Activated CD4-positive, alpha-beta T cell treated with anti-CD3 and anti-CD28 coated beads for 36 hours (primary cell): ENCODE measurements around the gene EXOC3L2. TPM values are rescaled to one million over a fixed set of nuclear protein-coding genes. Genes with fewer than 3 reads are reported as not detected.
"Not testable (repeated sequence)": the region's sequence is repeated elsewhere in the genome, so short reads cannot be mapped to it uniquely, and the experiment has no call there.

Experiments
- ATAC-seq: fragments of 200-7000 bp; cut with Tn5 transposase; one replicate; pipeline ENCODE4 v1.10.0; 2021; ENCODE audit warnings: mild to moderate bottlenecking, moderate library complexity
- CTCF ChIA-PET: fragments of 350-600 bp; sonication (Branson Sonifier 250); formaldehyde crosslinking; loops from one replicate; lab custom pipeline; 2021; ENCODE audit warnings: antibody characterized with exemption; lab: Charles Lee
- POLR2A ChIA-PET: fragments of 350-600 bp; sonication (Branson Sonifier 250); formaldehyde crosslinking; loops from one replicate; lab custom pipeline; 2021; ENCODE audit warnings: antibody characterized with exemption, inconsistent platforms; lab: Charles Lee
- DNase-seq: peaks from one replicate; pipeline ENCODE4 v3.0.0-alpha.2; 2020
- H3K27ac Mint-ChIP-seq: one replicate; pipeline ENCODE4 v1.8.0; 2021; ENCODE audit warnings: mixed read lengths
- H3K27me3 Mint-ChIP-seq: one replicate; pipeline ENCODE4 v1.8.0; 2021; ENCODE audit warnings: mixed read lengths
- H3K36me3 Mint-ChIP-seq: one replicate; pipeline ENCODE4 v1.8.0; 2021; ENCODE audit warnings: low read depth, mixed read lengths
- H3K4me1 Mint-ChIP-seq: one replicate; pipeline ENCODE4 v1.8.0; 2021; ENCODE audit warnings: mixed read lengths
- H3K4me3 Mint-ChIP-seq: one replicate; pipeline ENCODE4 v1.8.0; 2021; ENCODE audit warnings: mild to moderate bottlenecking, moderate library complexity, mixed read lengths
- H3K9me3 Mint-ChIP-seq: one replicate; pipeline ENCODE4 v1.8.0; 2021; ENCODE audit warnings: low read depth, mixed read lengths
- intact Hi-C, 2 experiments: fragments of 100-400 bp; cut with DNase I in 1 of 2; cut with micrococcal nuclease in 1 of 2; formaldehyde crosslinking; loops; one replicate each; pipeline versions ENCODE4 v1.14.2 to v1.15.1; 2022 to 2024; cut with DNase I, micrococcal nuclease
- total RNA-seq, 2 experiments: library from RNA; stranded (reverse); gene quantifications; one replicate each; pipeline ENCODE4 v1.2.3, GENCODE V29; 2021

The EXOC3L2 gene
- total RNA-seq, 2 experiments from 2014 or later = not detected

DNA sequence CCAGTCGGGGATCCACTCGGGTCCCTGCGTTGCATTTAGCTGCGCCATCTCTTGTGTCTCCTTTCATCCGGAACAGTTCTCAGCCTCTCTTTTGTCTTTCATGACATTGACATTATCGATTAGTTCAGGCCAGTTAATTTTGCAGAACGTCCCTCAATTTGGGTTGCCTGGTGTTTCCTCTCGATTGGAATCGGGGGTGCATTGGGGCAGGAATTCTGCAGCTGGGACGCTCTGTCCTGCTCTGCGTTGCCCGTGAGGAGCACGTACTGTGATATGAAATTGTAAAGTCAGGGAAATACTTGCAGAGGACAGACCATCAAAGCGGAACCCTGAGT lies 28.3 kb upstream of the EXOC3L2 start:
- intact Hi-C loops = no loop called here

DNA sequence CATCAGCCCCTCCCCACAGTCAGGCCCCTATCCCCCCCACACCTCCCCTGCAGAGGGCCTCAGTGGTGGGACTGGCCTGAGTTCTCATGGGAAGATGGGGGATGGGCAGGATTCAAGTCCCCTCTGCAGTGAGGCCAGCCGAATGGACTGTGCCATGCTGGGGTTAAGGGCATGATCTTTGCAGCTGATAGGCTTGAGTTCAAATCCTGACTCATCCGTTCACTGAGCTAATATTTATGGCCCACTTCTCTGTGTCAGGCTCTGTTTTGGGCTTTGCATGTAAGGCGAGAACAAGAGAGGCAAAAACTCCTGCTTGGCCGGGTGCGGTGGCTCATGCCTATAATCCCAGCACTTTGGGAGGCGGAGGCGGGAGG lies 26.5 kb upstream of the EXOC3L2 start:
- DNase-seq (no peak), ATAC-seq (no peak)
- CTCF ChIA-PET = interaction anchor here (0.5 to 0.7 kb wide), 2 partner anchors 84 to 175 kb away, joined by 3 read pairs; no protein-coding TSS in a partner anchor
- Mint-ChIP-seq H3K4me1 (no peaks in the 10 kb centered on the region), H3K27ac (no peak overlapping the region), H3K4me3 (no peak overlapping the region), H3K36me3 (peaks cover 8% of the 10 kb centered on the region), H3K27me3 (no peaks in the 10 kb centered on the region), H3K9me3 (no peaks in the 10 kb centered on the region)
- intact Hi-C loops = no loop called here
- POLR2A ChIA-PET = no interaction called here

More for the DNA sequence above, 28.3 kb upstream of the EXOC3L2 start:
- Mint-ChIP-seq H3K4me3 (no peak overlapping the region), H3K27ac (no peak overlapping the region), H3K9me3 (no peaks in the 10 kb centered on the region), H3K36me3 (peaks cover 14% of the 10 kb centered on the region), H3K27me3 (no peaks in the 10 kb centered on the region), H3K4me1 (no peaks in the 10 kb centered on the region)
- CTCF ChIA-PET = no interaction called here
- POLR2A ChIA-PET = no interaction called here
- no peak for DNase-seq
- ATAC-seq = no peak

DNA sequence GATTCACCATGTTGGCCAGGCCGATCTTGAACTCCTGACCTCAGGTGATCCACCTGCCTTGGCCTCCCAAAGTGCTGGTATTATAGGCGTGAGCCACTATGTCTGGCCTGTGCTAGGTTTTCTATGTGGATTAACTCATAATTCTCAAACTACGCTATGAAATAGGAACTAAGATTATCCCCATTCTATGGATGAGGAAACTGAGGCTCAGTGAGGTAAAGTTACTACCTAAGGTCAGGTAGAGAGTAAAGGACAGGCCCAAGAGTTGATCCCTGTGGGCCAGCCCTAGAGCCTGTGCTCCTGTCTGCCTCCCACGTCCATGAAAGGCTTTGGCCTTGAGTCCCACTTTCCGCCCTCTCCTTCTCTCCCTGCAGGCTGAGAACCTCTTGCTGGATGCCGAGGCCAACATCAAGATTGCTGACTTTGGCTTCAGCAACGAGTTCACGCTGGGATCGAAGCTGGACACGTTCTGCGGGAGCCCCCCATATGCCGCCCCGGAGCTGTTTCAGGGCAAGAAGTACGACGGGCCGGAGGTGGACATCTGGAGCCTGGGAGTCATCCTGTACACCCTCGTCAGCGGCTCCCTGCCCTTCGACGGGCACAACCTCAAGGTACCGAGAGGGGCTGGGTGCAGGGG lies 26.0 kb upstream of the EXOC3L2 start:
- no peaks in the 10 kb centered on the region for H3K27me3 Mint-ChIP-seq
- ChIA-PET POLR2A (interaction anchor here (0.6 kb wide), 1 partner anchor 152 kb away, joined by 4 read pairs; no protein-coding TSS in a partner anchor), CTCF (interaction anchor here (0.5 kb wide), 1 partner anchor 84 kb away, joined by 3 read pairs; no protein-coding TSS in a partner anchor)
- H3K36me3 Mint-ChIP-seq = peaks cover 8% of the 10 kb centered on the region
- no peaks in the 10 kb centered on the region for H3K9me3 Mint-ChIP-seq
- no peak overlapping the region for H3K27ac Mint-ChIP-seq
- ATAC-seq (no peak), DNase-seq (no peak)
- H3K4me3 Mint-ChIP-seq = no peak overlapping the region
- intact Hi-C loops = no loop called here
- no peaks in the 10 kb centered on the region for H3K4me1 Mint-ChIP-seq

DNA sequence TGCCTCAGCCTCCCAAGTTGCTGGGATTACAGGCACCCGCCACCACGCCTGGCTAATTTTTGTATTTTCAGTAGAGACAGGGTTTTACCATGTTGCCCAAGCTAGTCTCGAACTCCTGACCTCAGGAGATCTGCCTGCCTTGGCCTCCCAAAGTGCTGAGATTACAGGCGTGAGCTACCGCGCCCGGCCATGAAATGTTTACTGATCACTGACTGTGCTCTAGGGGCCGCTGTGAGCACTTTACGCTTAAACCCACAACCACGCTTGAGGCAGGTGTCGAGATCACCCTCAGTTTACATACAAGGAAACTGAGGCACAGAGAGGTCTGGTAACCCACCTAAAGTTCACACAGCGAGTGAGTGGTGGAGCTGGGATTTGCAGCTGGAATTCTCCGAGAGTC lies 24.7 kb upstream of the EXOC3L2 start:
- CTCF ChIA-PET = interaction anchor here (0.6 kb wide), 1 partner anchor 118 kb away, joined by 4 read pairs; no protein-coding TSS in a partner anchor
- H3K4me1 Mint-ChIP-seq, H3K27ac Mint-ChIP-seq, POLR2A ChIA-PET, H3K36me3 Mint-ChIP-seq, DNase-seq, H3K9me3 Mint-ChIP-seq, H3K4me3 Mint-ChIP-seq, ATAC-seq, H3K27me3 Mint-ChIP-seq, intact Hi-C loops: not testable (repeated sequence)

DNA sequence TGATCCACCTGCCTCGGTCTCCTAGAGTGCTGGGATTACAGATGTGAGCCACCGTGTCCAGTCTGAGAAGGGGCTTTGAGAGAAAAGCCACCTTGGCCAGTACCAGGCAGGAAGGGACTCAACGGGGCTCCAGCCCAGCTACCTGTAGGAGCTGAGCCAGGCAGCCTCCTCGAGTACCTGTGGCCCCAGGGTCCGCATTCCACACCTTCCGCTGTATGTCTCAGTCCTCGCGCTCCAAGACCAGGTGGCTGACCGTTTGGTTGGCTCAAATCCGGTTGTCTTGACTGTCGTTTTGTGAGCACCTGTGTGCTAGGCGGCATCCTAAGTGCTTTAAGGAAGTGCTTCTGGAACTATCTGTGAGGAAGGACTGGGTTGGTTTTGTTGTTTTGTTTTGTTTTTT lies 22.1 kb upstream of the EXOC3L2 start:
- POLR2A ChIA-PET = no interaction called here
- no peak overlapping the region for H3K27ac Mint-ChIP-seq
- CTCF ChIA-PET = no interaction called here
- no peak overlapping the region for H3K4me3 Mint-ChIP-seq
- H3K4me1 Mint-ChIP-seq = no peaks in the 10 kb centered on the region
- no peak for DNase-seq
- no peak for ATAC-seq
- no peaks in the 10 kb centered on the region for H3K36me3 Mint-ChIP-seq
- intact Hi-C loops = no loop called here
- no peaks in the 10 kb centered on the region for H3K9me3 Mint-ChIP-seq
- H3K27me3 Mint-ChIP-seq = no peaks in the 10 kb centered on the region

DNA sequence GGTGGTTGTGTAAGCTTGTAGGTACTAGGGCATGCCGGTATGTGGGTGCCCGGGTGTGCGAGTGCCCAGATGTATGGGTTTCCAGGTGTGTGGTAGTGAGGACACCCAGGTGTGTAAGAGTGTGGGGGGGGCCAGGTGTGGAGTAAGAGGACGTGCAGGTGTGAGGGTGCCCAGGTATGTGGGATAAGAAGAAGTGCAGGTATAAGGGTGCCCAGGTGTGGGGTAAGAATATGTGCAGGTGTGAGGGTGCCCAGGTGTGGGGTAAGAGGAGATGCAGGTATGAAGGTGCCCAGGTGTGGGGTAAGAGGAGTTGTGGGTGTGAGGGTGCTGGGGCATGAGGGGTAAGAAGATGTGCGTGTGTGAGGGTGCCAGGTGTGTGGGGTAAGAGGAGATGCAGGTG lies 20.2 kb upstream of the EXOC3L2 start:
- intact Hi-C loops = no loop called here
- Mint-ChIP-seq H3K9me3 (no peaks in the 10 kb centered on the region), H3K27ac (no peak overlapping the region), H3K4me3 (no peak overlapping the region), H3K27me3 (no peaks in the 10 kb centered on the region), H3K4me1 (no peaks in the 10 kb centered on the region), H3K36me3 (no peaks in the 10 kb centered on the region)
- ChIA-PET POLR2A (interaction anchor here (0.6 kb wide), 1 partner anchor 247 kb away, joined by 3 read pairs; no protein-coding TSS in a partner anchor), CTCF (no interaction called here)
- DNase-seq (no peak), ATAC-seq (no peak)

DNA sequence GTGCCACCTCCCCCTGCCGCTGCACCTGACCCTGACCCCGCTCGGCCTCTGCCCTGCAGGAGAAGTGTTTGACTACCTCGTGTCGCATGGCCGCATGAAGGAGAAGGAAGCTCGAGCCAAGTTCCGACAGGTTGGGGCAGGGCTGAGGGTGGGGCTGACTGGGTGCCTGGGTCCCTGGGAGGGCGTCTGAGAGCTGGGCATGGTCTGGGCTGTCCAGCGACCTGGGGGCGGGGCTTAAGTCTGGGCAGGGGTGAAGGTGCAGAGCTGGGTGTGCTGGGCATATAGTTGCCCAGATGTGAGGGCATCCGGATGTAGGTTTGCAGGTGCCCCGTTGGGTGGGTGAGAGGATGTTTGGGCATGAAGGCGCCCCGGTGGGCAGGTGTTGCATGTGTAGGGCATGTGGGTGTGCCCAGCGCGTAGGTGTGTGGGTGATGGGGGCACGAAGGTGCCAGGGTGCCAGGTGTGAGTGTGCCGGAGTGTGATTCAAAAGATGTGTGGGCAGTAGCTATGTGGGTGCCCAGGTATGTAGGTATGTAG lies 19.6 kb upstream of the EXOC3L2 start:
- ChIA-PET CTCF (no interaction called here), POLR2A (interaction anchor here (0.6 kb wide), 1 partner anchor 246 kb away, joined by 3 read pairs; no protein-coding TSS in a partner anchor)
- ATAC-seq = no peak
- Mint-ChIP-seq H3K9me3 (no peaks in the 10 kb centered on the region), H3K4me1 (no peaks in the 10 kb centered on the region), H3K27me3 (no peaks in the 10 kb centered on the region), H3K36me3 (no peaks in the 10 kb centered on the region), H3K4me3 (no peak overlapping the region), H3K27ac (no peak overlapping the region)
- intact Hi-C loops = no loop called here
- DNase-seq = no peak

DNA sequence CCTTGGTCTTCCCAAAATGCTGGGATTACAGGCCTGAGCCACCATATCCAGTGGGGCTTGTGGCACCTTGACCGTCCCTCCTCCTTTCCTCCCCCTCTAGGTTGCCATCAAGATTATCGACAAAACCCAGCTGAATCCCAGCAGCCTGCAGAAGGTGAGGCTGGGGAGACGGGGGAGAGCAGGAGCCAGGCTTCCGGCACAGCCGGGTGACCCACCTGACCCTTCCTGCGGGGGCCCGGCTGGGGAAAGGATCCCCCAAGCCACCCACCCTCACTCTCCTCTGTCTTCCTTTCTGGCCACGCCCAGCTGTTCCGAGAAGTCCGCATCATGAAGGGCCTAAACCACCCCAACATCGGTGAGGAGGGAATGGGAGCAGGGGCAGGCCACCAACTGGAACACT lies 17.8 kb upstream of the EXOC3L2 start:
- ATAC-seq (no peak), DNase-seq (no peak)
- CTCF ChIA-PET = no interaction called here
- Mint-ChIP-seq H3K36me3 (peaks cover 3% of the 10 kb centered on the region), H3K27ac (no peak overlapping the region), H3K4me3 (no peak overlapping the region), H3K9me3 (no peaks in the 10 kb centered on the region), H3K27me3 (no peaks in the 10 kb centered on the region), H3K4me1 (no peaks in the 10 kb centered on the region)
- POLR2A ChIA-PET = no interaction called here
- intact Hi-C loops = no loop called here

DNA sequence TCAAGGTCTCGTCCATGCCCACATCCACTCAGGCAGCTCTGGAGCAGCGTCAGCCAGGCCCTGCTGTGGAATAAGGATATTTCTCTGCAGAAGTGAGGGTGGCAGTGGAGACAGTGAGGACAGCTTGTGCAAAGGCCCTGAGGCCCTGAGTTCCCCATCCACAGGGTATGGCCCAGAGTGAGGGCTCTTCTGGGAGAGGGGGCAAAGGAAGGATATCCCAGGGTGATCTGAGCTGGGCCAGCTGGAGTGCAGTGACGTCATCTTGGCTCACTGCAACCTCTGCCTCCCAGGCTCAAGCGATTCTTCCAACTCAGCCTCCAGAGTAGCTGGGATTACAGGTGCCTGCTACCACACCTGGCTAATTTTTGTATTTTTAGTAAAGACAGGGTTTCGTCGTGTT lies 17.4 kb upstream of the EXOC3L2 start:
- Mint-ChIP-seq H3K36me3 (peaks cover 3% of the 10 kb centered on the region), H3K4me1 (no peaks in the 10 kb centered on the region), H3K27ac (no peak overlapping the region), H3K9me3 (no peaks in the 10 kb centered on the region), H3K27me3 (no peaks in the 10 kb centered on the region), H3K4me3 (no peak overlapping the region)
- CTCF ChIA-PET = no interaction called here
- intact Hi-C loops = no loop called here
- DNase-seq (no peak), ATAC-seq (no peak)
- POLR2A ChIA-PET = no interaction called here

DNA sequence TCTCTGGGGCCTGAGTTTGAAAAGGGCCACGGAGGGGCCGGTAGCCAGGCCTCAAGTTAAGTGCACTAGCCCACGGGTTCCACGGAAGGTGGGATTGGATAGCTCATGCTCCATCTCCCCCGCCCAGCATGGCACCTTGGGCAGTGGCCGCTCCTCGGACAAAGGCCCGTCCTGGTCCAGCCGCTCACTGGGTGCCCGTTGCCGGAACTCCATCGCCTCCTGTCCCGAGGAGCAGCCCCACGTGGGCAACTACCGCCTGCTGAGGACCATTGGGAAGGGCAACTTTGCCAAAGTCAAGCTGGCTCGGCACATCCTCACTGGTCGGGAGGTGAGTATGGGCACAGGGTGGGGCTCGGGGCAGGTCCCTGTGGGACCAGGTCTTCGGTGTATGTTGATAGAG lies 13.7 kb upstream of the EXOC3L2 start:
- no peaks in the 10 kb centered on the region for H3K27me3 Mint-ChIP-seq
- ATAC-seq = no peak
- H3K27ac Mint-ChIP-seq = no peak overlapping the region
- DNase-seq = no peak
- no peak overlapping the region for H3K4me3 Mint-ChIP-seq
- intact Hi-C loops = no loop called here
- peaks cover 7% of the 10 kb centered on the region for H3K4me1 Mint-ChIP-seq
- POLR2A ChIA-PET = no interaction called here
- H3K9me3 Mint-ChIP-seq = no peaks in the 10 kb centered on the region
- CTCF ChIA-PET = no interaction called here
- H3K36me3 Mint-ChIP-seq = peaks cover 3% of the 10 kb centered on the region

DNA sequence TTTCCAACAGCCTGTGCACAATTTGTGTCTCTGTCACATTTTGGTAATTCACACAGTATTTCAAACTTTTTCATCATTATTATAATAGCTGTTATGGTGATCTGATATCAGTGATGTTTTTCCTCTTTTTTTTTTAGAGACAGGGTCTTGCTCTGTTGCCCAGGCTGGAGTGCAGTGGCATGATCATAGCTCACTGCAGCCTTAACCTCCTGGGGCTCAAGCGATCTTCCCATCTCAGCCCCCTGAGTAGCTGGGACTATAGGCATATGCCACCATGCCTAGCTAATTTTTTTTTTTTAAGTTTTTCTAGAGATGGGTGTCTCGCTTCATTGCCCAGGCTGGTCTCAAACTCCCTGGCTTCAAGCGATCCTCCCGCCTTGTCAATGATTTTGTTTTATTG lies 11.6 kb upstream of the EXOC3L2 start:
- CTCF ChIA-PET = interaction anchor here (0.7 kb wide), 1 partner anchor 11 kb away, joined by 3 read pairs; no protein-coding TSS in a partner anchor
- no peak overlapping the region for H3K4me3 Mint-ChIP-seq
- DNase-seq (no peak), ATAC-seq (no peak)
- intact Hi-C loops = no loop called here
- peaks cover 25% of the 10 kb centered on the region for H3K4me1 Mint-ChIP-seq
- no peak overlapping the region for H3K27ac Mint-ChIP-seq
- no peaks in the 10 kb centered on the region for H3K27me3 Mint-ChIP-seq
- POLR2A ChIA-PET = interaction anchor here (0.6 kb wide), 1 partner anchor 1747 kb away, joined by 3 read pairs; no protein-coding TSS in a partner anchor
- peaks cover 3% of the 10 kb centered on the region for H3K36me3 Mint-ChIP-seq
- H3K9me3 Mint-ChIP-seq = no peaks in the 10 kb centered on the region

DNA sequence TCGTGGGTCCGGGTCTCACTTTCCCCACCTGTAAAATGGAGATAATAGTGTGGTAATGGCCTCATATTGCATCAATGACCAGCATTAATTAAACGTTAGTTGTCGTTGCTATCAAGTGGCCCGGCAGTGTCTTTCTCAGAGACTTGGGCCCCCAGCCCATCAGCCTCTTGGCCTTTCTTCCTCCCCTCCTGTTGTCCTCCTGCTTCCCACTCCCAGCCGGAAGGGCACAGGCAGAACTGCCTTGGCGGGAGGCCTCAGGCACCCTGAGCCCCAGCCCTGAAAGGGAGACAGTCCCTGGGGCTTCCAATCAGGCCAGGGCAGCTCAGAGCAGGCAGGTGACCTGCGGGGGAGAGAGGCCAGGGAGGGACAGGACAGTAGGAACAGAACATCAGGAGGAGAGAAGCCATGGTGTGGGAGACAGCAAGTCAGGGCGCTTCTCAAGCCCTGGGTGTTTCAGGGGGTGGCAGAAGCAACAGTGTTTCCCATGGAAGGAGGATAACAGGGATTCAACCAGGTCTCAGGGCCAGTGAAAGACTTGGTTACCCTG lies 10.5 kb upstream of the EXOC3L2 start:
- peaks cover 1% of the 10 kb centered on the region for H3K27me3 Mint-ChIP-seq
- ATAC-seq (no peak), DNase-seq (no peak)
- peaks cover 3% of the 10 kb centered on the region for H3K36me3 Mint-ChIP-seq
- intact Hi-C loops = no loop called here
- H3K27ac Mint-ChIP-seq = no peak overlapping the region
- ChIA-PET POLR2A (no interaction called here), CTCF (no interaction called here)
- H3K9me3 Mint-ChIP-seq = no peaks in the 10 kb centered on the region
- H3K4me3 Mint-ChIP-seq = no peak overlapping the region
- peaks cover 27% of the 10 kb centered on the region for H3K4me1 Mint-ChIP-seq
